HG02973 (cell line): ENCODE results near the gene ABLIM2.

Experiments used
- ATAC-seq: cut with Tn5 transposase; IDR thresholded peaks from one replicate; pipeline ENCODE4 v1.9.1; 2021; ENCODE audit warnings: moderate library complexity; ENCODE audit not compliant: unreplicated experiment

Gene ABLIM2

GRCh38 chr4:8076023-8076422 lies 82.6 kb downstream of the ABLIM2 start:
- no peak for ATAC-seq

DNA sequence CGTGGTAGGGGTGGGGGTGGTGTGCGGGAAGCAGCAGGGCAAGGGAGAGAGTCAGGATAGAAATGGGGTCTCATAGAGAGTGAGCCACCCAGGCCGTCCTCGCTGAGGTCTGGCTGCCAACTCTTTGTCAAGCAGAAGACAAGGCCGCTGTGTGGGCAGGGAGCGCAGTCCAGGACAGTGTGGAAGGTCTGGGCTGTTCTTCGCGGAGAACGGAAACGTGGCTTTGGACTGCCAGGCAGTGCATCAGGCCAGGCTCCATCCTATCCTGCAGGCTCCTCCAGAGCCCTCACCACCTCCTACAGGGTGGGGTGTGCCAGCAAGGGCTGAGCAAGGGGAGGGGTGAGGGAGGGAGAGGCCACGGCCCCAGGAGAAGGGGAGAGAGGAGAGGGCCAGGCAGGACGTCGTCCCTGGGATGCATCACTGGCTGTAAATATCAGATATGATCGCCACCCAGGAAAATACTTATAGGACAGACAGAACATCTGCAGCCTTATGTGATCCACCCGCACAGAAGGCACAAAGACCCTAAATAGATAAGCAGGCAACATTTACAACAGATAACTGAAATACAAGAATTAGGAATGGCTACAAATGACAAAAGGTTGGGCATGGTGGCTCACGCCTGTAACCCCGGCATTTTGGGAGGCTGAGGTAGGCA lies 85.3 kb downstream of the ABLIM2 start:
- ATAC-seq = no peak

GRCh38 chr4:8072235-8072968 lies 86.2 kb downstream of the ABLIM2 start:
- no peak for ATAC-seq

DNA sequence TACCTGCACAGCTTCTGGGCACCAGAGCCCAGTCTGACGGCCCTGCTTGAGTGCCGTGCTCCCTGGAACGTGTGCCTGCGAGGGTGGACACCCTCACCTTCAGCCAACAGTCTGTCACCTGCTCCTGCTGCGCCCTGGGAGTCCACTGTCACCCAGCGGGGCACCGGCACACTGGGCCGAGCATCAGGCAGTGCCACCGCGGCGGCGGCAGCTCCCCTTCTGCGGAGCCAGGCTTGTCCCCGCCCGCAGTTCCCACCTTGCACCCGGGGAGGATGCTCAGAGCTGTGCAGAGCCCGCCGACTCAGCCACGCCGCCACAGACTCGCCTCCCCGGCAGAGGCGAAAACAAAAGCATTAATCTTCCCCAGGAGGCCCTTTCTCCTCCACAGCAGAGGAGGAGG lies 86.8 kb downstream of the ABLIM2 start:
- no peak for ATAC-seq

DNA sequence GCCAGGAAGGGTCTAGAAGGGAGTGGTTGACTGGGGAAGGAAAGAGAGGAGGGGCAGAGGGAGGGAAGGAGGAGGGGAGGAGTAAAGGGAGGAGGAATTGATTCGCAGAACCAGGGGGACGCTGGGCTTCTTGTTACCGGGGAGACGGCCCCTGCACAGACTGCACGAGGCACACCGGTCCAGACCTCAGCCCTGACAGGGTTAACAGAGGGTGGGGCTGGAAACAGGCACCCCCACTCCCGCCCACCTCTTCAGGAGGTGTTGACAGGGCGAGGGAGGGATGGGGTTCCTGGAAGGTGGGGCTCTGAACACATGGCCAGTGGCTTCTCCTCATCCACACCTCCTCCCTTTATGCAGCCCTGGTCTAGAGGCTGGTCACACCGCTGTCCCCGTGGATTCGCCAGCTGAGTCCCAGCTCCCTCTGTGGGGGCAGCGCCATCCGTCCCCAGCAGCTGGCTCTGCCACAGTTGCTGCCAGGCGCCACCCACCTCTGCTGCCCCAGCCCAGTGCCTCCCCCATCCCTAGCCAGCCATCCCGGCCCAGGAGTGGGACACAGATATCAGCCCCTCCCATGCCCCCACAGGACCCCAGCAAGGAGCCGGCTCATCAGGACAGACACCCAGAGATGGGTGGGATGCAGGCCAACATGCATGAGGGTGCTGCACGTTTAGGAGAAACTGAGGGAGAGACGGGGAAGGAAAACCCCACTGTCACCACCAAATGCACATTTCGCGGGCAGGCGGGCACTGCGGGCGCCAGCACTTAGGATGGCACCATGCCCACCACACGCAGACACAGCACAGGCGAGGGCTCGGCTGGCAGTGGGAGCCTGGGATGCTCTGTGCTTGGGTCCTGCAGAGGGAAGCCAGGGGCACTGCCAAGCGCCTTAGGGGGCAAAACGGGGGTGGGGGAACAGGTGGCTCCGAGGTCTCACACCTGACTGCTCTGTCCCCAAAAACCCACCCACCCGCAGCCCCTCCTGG lies 87.6 kb downstream of the ABLIM2 start:
- no peak for ATAC-seq

DNA sequence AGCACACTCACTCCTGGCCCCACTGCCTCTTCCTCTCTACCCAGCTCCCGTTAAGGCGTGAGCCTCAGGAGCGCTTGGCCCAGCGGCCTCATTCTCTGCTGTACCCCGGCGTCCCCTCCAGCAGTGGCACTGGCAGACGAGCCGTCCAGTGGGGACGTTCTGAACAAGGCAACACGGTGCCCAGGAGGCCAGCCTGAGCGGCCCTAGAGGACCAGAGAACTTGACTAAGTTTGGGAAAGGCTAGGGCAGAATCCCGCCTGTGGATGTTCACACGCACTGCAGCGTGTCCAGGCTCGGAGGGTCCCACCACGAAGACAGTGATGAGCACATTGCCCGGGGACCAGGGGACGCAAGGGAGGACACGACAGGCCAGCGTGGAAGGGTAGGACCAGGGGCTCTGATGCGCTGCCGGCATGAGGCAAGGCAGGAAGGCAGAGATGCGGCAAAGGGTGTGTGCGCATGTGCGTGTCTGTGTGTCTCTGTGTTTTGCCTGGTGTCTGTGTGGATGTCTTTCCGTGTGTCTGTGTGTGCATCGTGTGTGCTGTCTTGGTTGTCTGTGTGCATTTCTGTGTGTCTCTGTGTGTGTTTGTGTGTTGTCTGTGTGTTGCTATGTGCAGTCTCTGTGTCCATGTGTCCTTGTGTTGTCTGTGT lies 89.4 kb downstream of the ABLIM2 start:
- no peak for ATAC-seq

- ATAC-seq = no peak
Observed at GRCh38 chr4:8067945-8068896, 90.4 kb downstream of the ABLIM2 start.

DNA sequence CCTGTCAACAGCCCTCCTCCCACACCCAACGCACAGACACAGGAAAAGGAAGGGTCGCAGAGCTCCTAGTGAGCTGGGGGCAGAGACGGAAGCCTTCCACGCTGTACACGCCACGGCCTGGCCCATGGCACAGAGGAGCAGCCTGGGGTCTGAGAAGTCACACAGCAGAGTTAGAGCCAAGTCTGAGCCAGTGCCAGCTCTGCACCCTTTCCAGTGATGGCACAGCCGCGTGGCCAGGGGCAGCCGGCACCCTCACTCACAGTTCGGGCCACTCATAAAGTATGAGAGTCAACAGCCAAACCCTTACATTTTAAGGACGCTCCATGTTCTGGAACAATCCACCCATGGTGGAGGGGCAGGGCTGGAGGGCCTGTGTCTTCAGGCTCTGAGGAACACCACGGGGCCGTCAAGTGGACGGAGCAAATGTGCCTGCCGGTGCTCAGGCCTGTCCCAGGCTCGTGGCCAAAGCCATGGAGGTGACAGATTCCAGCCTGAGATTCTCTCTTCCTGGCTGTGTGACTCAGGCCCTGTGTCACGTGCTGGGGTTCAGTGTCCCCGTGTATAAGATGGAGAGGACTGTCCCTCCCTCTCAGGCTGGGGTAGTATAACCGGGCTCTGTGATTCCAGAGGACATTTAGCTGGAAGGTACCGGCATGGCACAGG lies 91.2 kb downstream of the ABLIM2 start:
- no peak for ATAC-seq

DNA sequence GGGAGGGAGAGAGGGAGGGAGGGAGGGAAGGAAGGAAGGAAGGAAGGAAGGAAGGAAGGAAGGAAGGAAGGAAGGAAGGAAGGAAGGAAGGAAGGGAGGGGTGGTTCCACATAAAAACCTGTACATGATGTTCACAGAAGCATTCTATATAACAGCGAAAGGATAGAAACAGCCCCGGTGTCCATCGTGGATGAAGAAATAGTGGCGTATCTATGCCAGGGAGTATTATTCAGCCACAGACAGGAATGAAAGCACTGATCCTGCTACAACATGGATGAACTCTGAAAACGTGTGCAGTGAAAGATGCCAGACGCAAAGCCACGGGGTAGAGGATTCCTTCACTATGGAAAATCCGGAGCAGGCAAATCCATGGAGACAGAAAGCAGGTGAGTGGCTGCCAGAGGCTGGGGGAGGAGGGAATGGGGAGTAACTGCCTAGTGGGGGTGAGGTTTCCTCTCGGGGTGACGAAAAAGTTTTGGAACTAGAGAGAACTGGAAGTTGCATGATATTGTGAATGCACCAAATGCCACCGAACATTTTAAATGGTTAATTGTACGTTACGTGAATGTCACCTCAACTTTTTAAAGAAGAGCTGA lies 92.2 kb downstream of the ABLIM2 start:
- no peak for ATAC-seq

GRCh38 chr4:8063974-8064563 lies 94.5 kb downstream of the ABLIM2 start:
- ATAC-seq = no peak

- ATAC-seq = no peak
Observed at GRCh38 chr4:8061573-8061972, 97.0 kb downstream of the ABLIM2 start.

GRCh38 chr4:8061145-8061544 lies 97.5 kb downstream of the ABLIM2 start:
- no peak for ATAC-seq

- no peak for ATAC-seq
Observed at GRCh38 chr4:8060632-8061031, 98.0 kb downstream of the ABLIM2 start.

- ATAC-seq = no peak
Observed at GRCh38 chr4:8058031-8058479, 100.6 kb downstream of the ABLIM2 start.

- ATAC-seq = no peak
Observed at GRCh38 chr4:8055206-8055605, 103.4 kb downstream of the ABLIM2 start.

GRCh38 chr4:8053688-8054449 lies 104.7 kb downstream of the ABLIM2 start:
- no peak for ATAC-seq

GRCh38 chr4:8052160-8052691 lies 106.4 kb downstream of the ABLIM2 start:
- ATAC-seq = no peak
